Right lobe of liver (tissue), 6 donors: ENCODE measurements around the gene MYO16. TPM values are rescaled to one million over a fixed set of nuclear protein-coding genes. Genes with fewer than 3 reads are reported as not detected.

Experiments used
- ATAC-seq, 4 donors: fragments of 200-7000 bp; cut with Tn5 transposase; one replicate each; pipeline ENCODE4 v1.9.1; 2020; ENCODE audit warnings: mild to moderate bottlenecking in 4 of 4, moderate library complexity in 4 of 4
- DNase-seq, 3 donors: peaks; one replicate each; pipeline ENCODE4 v3.0.0-alpha.2; 2020
- H3K27ac ChIP-seq, 3 donors: fragments of 200-600 bp; one replicate each; pipeline ENCODE4 v1.8.0; 2022
- H3K27me3 ChIP-seq, 2 donors: fragments of 200-600 bp; one replicate each; pipeline ENCODE4 v1.8.0; 2022
- H3K36me3 ChIP-seq, 4 donors: fragments of 200-600 bp; sonication (generic) in 1 of 4; one replicate each; pipeline versions ENCODE4 v1.5.1 to v1.8.0; 2017 to 2022; ENCODE audit warnings: control low read depth in 1 of 4
- H3K4me1 ChIP-seq, 4 donors: fragments of 200-600 bp; sonication (generic) in 1 of 4; one replicate each; pipeline versions ENCODE4 v1.5.1 to v1.8.0; 2017 to 2022; ENCODE audit warnings: control low read depth in 1 of 4
- H3K4me3 ChIP-seq, 3 donors: fragments of 200-600 bp; one replicate each; pipeline ENCODE4 v1.8.0; 2022
- H3K9me3 ChIP-seq, 4 donors: fragments of 200-600 bp; sonication (generic) in 1 of 4; one replicate each; pipeline versions ENCODE4 v1.5.1 to v1.8.0; 2017 to 2022; ENCODE audit warnings: control low read depth in 1 of 4
- CTCF ChIP-seq, 4 donors: fragments of 200-600 bp in 3 of 4; fragments of 450-650 bp in 1 of 4; IDR thresholded peaks; one replicate each; pipeline versions ENCODE4 v1.5.1 to v1.8.0; 2016 to 2022; ENCODE audit warnings: antibody characterized with exemption in 4 of 4, mild to moderate bottlenecking in 2 of 4
- POLR2A ChIP-seq: fragments of 450-650 bp; IDR thresholded peaks from one replicate; pipeline ENCODE4 v1.6.1; 2017; ENCODE audit warnings: antibody characterized with exemption, mild to moderate bottlenecking
- WGBS: methylation state at CpG from one replicate; pipeline ENCODE4 v1.1.6; 2018; ENCODE audit warnings: low coverage, low lambda C conversion rate; ENCODE audit not compliant: insufficient coverage; ENCODE audit errors: missing lambda C conversion rate; 5-methylcytosine and 5-hydroxymethylcytosine counted together
- intact Hi-C, 2 donors: fragments of 100-400 bp; cut with DNase I; formaldehyde crosslinking; loops; one replicate each; pipeline versions ENCODE4 v1.11.2 to v1.14.1; 2022
- total RNA-seq, 6 experiments: library from RNA; depleted of rRNA in 2 of 6; stranded (reverse); fragments of >200 nt in 2 of 6; fragmentation: NEBNext Ultra II Directional in 3 of 6; extraction: Animal tissue kit (Norgen Biotek cat#: 25700) in 3 of 6; gene quantifications; one replicate each; pipeline versions ENCODE4 v1.1.0 to v1.2.4, GENCODE V29; 2016 to 2023
- donor health status: DM: no; HTN: yes; CAD: no.
- donor health status: DM: no; HTN: no; CAD: no.
- donor health status: DM: no; HTN: no; CAD: no.
- donor health status: DM: no; HTN: yes; CAD: no.
- donor health status: DM: no; HTN: yes; CAD: no.

MYO16 gene
- total RNA-seq, 6 experiments from 2014 or later, result 0.43 to 2.7 (median 0.93) TPM

DNA sequence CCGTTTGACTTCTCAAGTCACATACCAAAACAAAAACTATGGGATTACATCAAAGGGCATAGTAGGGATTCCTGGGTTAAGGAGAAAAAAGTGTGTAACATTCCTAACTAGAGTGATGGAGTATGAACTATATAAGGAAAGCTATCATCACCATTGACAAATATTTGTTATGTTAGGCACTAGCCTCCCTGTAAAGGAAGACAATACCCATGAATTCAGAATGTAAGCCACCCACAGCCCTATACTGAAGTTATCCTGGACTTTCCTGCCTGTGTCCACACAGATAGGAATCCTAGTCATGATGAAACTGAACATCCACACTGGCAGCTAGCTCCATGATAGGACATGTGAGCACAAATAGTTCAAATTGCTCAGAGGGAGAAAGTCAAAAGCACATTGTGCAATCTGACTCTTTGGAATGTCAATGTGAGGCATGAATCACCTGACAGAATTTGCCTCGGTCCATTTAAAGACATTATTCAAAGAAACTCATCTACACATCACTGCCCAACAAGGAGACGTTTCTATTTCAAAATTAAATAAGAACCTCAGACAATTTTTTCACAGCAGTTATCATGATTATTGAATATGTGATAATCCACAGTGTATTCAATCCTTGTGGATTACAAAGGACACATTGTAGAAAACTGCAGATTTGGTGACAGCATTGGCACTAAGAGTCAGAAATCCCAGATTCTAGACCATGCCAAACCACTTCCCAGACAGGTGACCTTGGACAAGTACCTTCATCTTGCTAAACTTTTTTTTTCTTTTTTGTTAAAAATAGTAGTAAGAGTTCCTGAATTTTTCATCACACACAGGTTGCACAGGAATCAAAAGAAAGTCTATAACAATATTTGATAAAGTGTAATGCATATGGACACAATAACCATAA, 627.7 kb downstream of the MYO16 start:
- 18% methylated on average over 3 of the region's 3 CpGs for WGBS
- Histone ChIP-seq H3K27ac (peak overlapping the region in 2 of 3 donors; percentile 55 to 71), H3K9me3 (no peaks in the 10 kb centered on the region), H3K4me1 (peaks cover 0 to 5% (median 0%) of the 10 kb centered on the region in 4 donors), H3K27me3 (no peaks in the 10 kb centered on the region), H3K36me3 (no peaks in the 10 kb centered on the region), H3K4me3 (no peak overlapping the region)
- DNase-seq, result peak in 1 of 3 donors; percentile 64
- intact Hi-C loops, result no loop called here
- ATAC-seq, result peak; percentile 98 to 100 (median 100)
- no peak for TF ChIP-seq CTCF (IDR thresholded peaks at IDR 0.05)
- peak; percentile 44 for TF ChIP-seq POLR2A
